DOHH2 (cell line): ENCODE results near the gene NANOG.

Experiments
- H3F3A ChIP-seq: fragments of 200-600 bp; sonication (generic), shearing (Covaris generic); 2 replicates; pipeline ENCODE4 v1.6.0; 2016; ENCODE audit warnings: antibody characterized with exemption, mild to moderate bottlenecking; ENCODE audit not compliant: control insufficient read depth, insufficient read depth
- H3K27ac ChIP-seq: fragments of 200-600 bp; sonication (generic); 2 replicates; pipeline ENCODE4 v1.5.1; 2014; ENCODE audit warnings: low read depth, mild to moderate bottlenecking, low read length, moderate library complexity
- H3K27me3 ChIP-seq: fragments of 200-600 bp; sonication (generic); 2 replicates; pipeline ENCODE4 v1.6.1; 2014; ENCODE audit warnings: mild to moderate bottlenecking, low read length, mixed read lengths; ENCODE audit not compliant: control insufficient read depth
- H3K36me3 ChIP-seq: fragments of 200-600 bp; sonication (generic); 2 replicates; pipeline ENCODE4 v1.6.1; 2014; ENCODE audit warnings: mild to moderate bottlenecking, low read length, moderate library complexity, mixed read lengths; ENCODE audit not compliant: control insufficient read depth
- H3K4me1 ChIP-seq: fragments of 200-600 bp; sonication (generic); 2 replicates; pipeline ENCODE4 v1.6.1; 2014; ENCODE audit warnings: mild to moderate bottlenecking, low read length, mixed read lengths; ENCODE audit not compliant: control insufficient read depth
- H3K4me2 ChIP-seq: fragments of 200-600 bp; sonication (generic); 2 replicates; pipeline ENCODE4 v1.6.0; 2014; ENCODE audit warnings: mild to moderate bottlenecking, low read length, moderate library complexity
- H3K4me3 ChIP-seq: fragments of 200-600 bp; sonication (generic); 2 replicates; pipeline ENCODE4 v1.5.1; 2014; ENCODE audit warnings: mild to moderate bottlenecking, low read length, mixed read lengths
- H3K79me2 ChIP-seq: fragments of 200-600 bp; sonication (generic); 2 replicates; pipeline ENCODE4 v1.6.1; 2014; ENCODE audit warnings: mild to moderate bottlenecking, low read length, mixed read lengths; ENCODE audit not compliant: control insufficient read depth
- H3K9me2 ChIP-seq: fragments of 200-600 bp; sonication (generic); replicated peaks from 2 replicates; pipeline ENCODE4 v1.6.1; 2014; ENCODE audit warnings: mild to moderate bottlenecking, low read length, mixed read lengths; ENCODE audit not compliant: control insufficient read depth
- H3K9me3 ChIP-seq: fragments of 200-600 bp; sonication (generic); 2 replicates; pipeline ENCODE4 v1.6.1; 2014; ENCODE audit warnings: antibody characterized with exemption, low read length, mixed read lengths; ENCODE audit not compliant: control insufficient read depth, insufficient read depth
- H4K20me1 ChIP-seq: fragments of 200-600 bp; sonication (generic); 2 replicates; pipeline ENCODE4 v1.6.0; 2014; ENCODE audit warnings: low read depth, mild to moderate bottlenecking, antibody characterized with exemption, low read length, moderate library complexity; ENCODE audit not compliant: control insufficient read depth, insufficient read depth
- EZH2phosphoT487 ChIP-seq: fragments of 200-600 bp; sonication (generic); IDR thresholded peaks from 2 replicates; pipeline ENCODE4 v1.6.1; 2017; ENCODE audit warnings: borderline replicate concordance, mild to moderate bottlenecking, antibody characterized with exemption, low read length, moderate library complexity, mixed read lengths
- TF ChIP-seq, protein P1 (sequence below): fragments of 200-600 bp; sonication (generic); IDR thresholded peaks from one replicate; pipeline ENCODE4 v1.5.1; 2014; ENCODE audit warnings: antibody characterized with exemption, mild to moderate bottlenecking, low read depth, low read length; ENCODE audit not compliant: poor library complexity, severe bottlenecking

NANOG gene

DNA sequence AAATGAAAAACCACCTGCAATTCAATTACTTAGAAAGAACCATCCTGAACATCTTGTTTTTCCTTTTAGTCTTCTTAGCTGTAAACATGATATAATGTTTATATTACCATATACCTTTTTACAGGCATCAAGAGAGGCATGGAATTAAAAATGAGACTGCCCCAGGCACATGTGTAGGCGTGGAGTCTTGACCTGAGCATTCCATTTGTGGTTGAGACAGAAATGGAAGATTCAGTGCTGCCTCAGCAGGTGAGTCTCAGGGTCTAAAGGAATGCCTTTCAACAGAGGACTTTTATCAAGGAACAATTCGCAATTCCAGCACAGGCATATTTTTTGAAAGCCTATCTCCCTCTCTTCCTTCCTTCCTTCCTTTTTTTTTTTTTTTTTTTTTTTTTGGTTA is 32.2 kb upstream of the NANOG start:
- H3K9me3 ChIP-seq = no peaks in the 10 kb centered on the region
- H3K79me2 ChIP-seq = no peaks in the 10 kb centered on the region
- no peaks in the 10 kb centered on the region for H3K9me2 ChIP-seq
- no peak for TF ChIP-seq EZH2phosphoT487
- TF ChIP-seq, protein P1, sequence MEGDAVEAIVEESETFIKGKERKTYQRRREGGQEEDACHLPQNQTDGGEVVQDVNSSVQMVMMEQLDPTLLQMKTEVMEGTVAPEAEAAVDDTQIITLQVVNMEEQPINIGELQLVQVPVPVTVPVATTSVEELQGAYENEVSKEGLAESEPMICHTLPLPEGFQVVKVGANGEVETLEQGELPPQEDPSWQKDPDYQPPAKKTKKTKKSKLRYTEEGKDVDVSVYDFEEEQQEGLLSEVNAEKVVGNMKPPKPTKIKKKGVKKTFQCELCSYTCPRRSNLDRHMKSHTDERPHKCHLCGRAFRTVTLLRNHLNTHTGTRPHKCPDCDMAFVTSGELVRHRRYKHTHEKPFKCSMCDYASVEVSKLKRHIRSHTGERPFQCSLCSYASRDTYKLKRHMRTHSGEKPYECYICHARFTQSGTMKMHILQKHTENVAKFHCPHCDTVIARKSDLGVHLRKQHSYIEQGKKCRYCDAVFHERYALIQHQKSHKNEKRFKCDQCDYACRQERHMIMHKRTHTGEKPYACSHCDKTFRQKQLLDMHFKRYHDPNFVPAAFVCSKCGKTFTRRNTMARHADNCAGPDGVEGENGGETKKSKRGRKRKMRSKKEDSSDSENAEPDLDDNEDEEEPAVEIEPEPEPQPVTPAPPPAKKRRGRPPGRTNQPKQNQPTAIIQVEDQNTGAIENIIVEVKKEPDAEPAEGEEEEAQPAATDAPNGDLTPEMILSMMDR = no peak
- no peak overlapping the region for H3K4me3 ChIP-seq
- H3K4me1 ChIP-seq = no peaks in the 10 kb centered on the region
- no peaks in the 10 kb centered on the region for H3K36me3 ChIP-seq
- no peaks in the 10 kb centered on the region for H4K20me1 ChIP-seq
- H3K27me3 ChIP-seq = no peaks in the 10 kb centered on the region
- no peak overlapping the region for H3K27ac ChIP-seq
- no peaks in the 10 kb centered on the region for H3F3A ChIP-seq
- no peak overlapping the region for H3K4me2 ChIP-seq

DNA sequence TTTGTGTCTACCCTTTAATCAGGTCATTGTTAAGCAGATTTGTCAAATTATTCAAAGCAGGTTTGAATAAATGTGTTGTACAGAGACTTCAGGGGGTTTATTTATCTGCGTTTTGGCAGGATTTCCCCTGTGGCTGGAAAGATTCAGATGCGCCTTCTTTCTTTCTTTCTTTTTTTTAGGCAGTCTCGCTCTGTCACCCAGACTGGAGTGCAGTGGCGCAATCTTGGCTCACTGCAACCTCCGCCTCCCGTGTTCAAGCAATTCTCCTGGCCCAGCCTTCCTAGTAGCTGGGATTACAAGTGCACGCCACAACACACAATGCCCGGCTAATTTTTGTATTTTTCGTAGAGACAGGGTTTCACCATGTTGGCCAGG is 30.4 kb upstream of the NANOG start:
- no peaks in the 10 kb centered on the region for H3K9me3 ChIP-seq
- H3K27ac ChIP-seq = no peak overlapping the region
- H4K20me1 ChIP-seq = no peaks in the 10 kb centered on the region
- no peak for TF ChIP-seq EZH2phosphoT487
- TF ChIP-seq, protein P1 = no peak
- H3K27me3 ChIP-seq = no peaks in the 10 kb centered on the region
- H3K4me3 ChIP-seq = no peak overlapping the region
- no peak overlapping the region for H3K4me2 ChIP-seq
- no peaks in the 10 kb centered on the region for H3K36me3 ChIP-seq
- H3K9me2 ChIP-seq = no peaks in the 10 kb centered on the region
- no peaks in the 10 kb centered on the region for H3F3A ChIP-seq
- no peaks in the 10 kb centered on the region for H3K79me2 ChIP-seq
- H3K4me1 ChIP-seq = no peaks in the 10 kb centered on the region

DNA sequence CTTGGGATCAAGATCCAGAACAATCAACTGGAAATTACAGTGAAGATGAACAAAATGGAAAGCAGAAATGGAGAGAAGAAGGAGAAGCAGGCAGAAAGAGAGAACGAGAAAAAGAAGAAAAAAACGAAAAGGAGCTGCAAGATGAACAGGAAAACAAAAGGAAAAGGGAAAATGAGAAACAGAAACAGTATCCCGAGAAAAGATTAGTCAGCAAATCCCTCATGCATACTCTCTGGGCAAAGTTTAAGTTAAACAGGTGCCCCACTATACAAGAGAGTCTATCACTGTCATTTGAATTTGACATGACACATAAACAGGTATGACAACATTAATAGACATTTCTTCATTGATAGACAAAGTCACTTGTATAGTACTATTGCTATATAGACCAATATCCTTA is 19.2 kb upstream of the NANOG start:
- Histone ChIP-seq H3K4me2 (no peak overlapping the region), H3K79me2 (no peaks in the 10 kb centered on the region), H4K20me1 (no peaks in the 10 kb centered on the region), H3F3A (no peaks in the 10 kb centered on the region), H3K27me3 (no peaks in the 10 kb centered on the region), H3K4me1 (no peaks in the 10 kb centered on the region), H3K36me3 (no peaks in the 10 kb centered on the region), H3K9me3 (no peaks in the 10 kb centered on the region), H3K9me2 (no peaks in the 10 kb centered on the region), H3K27ac (no peak overlapping the region), H3K4me3 (no peak overlapping the region)
- TF ChIP-seq EZH2phosphoT487 = no peak
- TF ChIP-seq, protein P1 = no peak

DNA sequence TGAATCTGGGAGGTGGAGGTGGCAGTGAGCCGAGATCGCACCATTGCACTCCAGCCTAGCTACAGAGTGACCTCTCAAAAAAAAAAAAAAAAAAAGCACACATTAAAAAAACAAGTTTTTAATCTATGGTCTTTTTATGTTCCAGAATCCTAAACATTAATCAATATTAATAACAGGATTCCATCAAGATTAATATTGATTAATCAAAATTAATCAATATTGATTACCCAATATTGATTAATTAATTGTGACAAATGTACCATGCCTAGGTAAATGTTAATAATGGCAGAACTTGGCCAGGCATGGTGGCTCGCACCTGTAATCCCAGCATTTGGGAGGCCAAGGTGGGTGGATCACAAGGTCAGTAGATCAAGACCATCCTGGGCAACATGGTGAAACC is 7.9 kb upstream of the NANOG start:
- TF ChIP-seq, protein P1 = no peak
- no peak for TF ChIP-seq EZH2phosphoT487
- Histone ChIP-seq H3F3A (no peaks in the 10 kb centered on the region), H3K4me2 (no peak overlapping the region), H3K27ac (no peak overlapping the region), H3K9me2 (no peaks in the 10 kb centered on the region), H3K4me3 (no peak overlapping the region), H4K20me1 (no peaks in the 10 kb centered on the region), H3K4me1 (no peaks in the 10 kb centered on the region), H3K79me2 (no peaks in the 10 kb centered on the region), H3K9me3 (no peaks in the 10 kb centered on the region), H3K36me3 (no peaks in the 10 kb centered on the region), H3K27me3 (no peaks in the 10 kb centered on the region)
